ENCODE measurements around the gene C7orf25.

DNA sequence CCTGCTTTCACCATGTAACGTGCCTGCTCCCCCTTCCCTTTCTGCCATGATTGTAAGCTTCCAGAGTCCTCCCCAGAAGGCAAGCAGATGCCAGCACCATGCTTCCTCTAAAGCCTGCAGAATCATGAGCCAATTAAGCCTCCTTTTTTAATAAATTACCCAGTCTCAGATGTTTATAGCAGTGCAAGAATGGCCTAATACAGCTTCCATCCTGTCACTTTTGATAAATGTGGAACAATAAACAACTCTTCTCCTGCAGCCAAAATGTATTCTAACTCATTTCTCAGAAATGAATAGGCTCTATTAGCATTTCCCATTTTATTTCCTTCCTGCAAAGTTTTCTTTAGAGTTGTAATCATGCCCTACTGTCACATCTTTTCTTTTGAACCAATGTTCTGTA lies 43.4 kb downstream of the C7orf25 start:
- TF ChIP-seq, protein P1, sequence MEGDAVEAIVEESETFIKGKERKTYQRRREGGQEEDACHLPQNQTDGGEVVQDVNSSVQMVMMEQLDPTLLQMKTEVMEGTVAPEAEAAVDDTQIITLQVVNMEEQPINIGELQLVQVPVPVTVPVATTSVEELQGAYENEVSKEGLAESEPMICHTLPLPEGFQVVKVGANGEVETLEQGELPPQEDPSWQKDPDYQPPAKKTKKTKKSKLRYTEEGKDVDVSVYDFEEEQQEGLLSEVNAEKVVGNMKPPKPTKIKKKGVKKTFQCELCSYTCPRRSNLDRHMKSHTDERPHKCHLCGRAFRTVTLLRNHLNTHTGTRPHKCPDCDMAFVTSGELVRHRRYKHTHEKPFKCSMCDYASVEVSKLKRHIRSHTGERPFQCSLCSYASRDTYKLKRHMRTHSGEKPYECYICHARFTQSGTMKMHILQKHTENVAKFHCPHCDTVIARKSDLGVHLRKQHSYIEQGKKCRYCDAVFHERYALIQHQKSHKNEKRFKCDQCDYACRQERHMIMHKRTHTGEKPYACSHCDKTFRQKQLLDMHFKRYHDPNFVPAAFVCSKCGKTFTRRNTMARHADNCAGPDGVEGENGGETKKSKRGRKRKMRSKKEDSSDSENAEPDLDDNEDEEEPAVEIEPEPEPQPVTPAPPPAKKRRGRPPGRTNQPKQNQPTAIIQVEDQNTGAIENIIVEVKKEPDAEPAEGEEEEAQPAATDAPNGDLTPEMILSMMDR (IDR thresholded peaks at IDR 0.05; ENCODE audit: low read depth, low read length, poor library complexity, severe bottlenecking) = no peak
- TF ChIP-seq EZH2phosphoT487 (IDR thresholded peaks at IDR 0.05; ENCODE audit: borderline replicate concordance, low read length) = no peak
